HK-2 (cell line): ENCODE measurements around the gene COL26A1.
"Not testable (repeated sequence)": the region's sequence is repeated elsewhere in the genome, so short reads cannot be mapped to it uniquely, and the experiment has no call there.

Experiments
- DNase-seq: peaks from one replicate; pipeline ENCODE4 v3.0.0-alpha.2; 2018; ENCODE audit not compliant: unreplicated experiment

The COL26A1 gene

GRCh38 chr7:101553018-101553770, 190.5 kb downstream of the COL26A1 start:
- no peak for DNase-seq

- DNase-seq = no peak
Measured at GRCh38 chr7:101553771-101554445, 191.2 kb downstream of the COL26A1 start.

DNA sequence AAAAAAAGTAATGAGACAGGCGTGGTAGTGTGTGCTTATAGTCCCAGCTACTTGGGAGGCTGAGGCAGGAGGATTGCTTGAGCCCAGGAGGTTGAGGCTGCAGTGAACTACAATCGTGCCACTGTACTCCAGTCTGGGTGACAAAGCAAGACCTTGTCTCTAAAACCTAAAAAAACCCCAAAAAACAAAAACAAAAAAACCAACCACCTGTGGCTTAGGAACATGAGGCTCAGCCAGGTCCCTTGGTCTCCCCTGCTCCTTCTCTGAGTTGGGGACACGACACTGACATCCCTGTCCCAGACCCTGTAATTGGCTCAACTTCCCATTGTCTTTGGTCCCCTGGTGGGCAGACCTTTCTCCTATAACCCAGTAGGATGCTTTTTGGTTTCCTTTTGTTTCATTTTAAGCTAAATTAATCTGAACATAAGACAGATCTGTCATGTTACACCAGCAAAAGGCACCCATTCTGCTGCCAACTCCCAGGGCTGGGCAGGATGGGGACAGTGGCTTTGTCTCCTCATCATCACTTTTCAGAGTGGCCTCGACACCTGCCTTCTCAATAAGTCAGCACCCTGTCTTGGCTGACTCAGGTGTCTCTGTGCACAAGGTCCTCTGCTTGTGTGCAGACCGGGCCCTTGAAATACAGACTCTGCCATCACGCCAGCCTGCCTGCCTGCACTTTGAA, 192.1 kb downstream of the COL26A1 start:
- DNase-seq = no peak

- no peak for DNase-seq
Measured at GRCh38 chr7:101555269-101555920, 192.7 kb downstream of the COL26A1 start.

DNA sequence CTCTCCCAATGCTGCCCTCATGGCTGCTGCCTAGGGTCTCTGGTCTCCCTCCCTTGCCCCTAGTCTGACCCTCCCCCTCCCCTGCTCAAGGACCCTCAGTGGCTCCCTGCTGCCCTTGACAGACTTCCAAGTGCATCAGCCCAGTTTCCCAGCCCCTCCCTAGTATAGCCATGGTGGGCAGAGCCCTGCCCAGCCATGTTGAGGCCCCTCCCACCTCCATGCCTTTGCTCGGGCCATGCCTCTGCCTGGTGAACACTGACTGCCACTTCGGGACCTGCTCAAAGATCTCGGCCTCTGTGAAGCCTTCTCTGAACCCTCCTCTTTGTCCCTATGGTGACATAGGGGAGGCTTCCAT, 193.2 kb downstream of the COL26A1 start:
- no peak for DNase-seq

DNA sequence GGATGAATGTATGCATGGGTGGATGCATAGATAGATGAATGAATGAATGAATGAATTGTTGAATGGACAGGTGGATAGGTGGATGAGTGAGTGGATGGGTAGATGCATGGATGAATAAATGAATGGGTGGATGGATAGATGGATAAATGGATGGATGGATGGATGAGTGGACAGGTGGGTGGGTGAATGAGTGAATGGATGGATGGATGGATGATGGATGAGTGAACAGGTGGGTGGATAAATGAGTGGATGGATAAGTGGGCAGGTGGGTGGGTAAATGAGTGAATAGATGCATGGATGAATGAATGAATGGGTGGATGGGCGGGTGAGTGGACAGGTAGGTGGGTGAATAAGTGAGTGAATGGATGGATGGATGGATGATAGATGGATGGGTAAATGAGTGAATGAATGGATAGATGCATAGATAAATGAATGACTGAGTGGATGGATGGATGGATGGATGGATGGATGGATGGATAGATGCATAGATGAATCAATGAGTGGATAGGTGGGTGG, 193.8 kb downstream of the COL26A1 start:
- no peak for DNase-seq

GRCh38 chr7:101557421-101557820, 194.7 kb downstream of the COL26A1 start:
- DNase-seq = no peak

DNA sequence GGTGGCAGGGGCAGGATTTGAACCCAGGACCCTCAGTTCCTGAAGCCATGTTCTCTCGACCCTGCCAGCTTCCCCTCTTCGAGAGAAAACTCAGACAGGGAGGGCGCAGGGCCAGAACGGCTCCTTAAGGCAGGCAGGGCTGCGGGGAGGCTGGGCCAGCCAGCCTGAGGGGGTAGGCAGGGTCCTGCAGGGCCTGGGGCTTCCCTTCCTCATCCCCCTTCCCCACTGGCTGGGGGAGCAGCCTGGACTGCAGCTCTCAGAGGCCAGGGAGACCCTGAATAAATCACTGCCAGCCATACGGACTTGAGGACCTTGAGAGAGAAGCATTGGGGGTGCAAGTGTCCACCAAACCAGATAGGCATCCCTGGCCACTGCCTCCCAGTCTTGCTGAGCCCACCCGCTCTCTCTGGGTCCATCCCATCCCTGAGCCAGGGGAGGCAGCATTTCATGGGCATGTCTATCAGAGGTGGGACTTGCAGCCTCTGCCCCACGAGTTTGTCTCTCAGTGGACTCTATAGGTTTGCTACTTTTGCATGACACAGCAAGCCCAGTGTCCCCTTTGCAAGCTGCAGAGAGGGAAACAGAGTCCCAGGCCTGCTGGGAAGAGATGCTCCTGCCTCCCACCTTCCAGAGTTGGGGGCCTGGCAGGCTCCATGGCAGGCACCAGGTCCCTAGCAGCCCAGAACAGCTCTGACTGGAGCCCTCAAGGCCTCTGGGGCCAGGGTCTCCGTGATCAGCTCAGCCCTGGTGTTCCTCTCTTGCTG, 195.5 kb downstream of the COL26A1 start:
- DNase-seq = no peak

DNA sequence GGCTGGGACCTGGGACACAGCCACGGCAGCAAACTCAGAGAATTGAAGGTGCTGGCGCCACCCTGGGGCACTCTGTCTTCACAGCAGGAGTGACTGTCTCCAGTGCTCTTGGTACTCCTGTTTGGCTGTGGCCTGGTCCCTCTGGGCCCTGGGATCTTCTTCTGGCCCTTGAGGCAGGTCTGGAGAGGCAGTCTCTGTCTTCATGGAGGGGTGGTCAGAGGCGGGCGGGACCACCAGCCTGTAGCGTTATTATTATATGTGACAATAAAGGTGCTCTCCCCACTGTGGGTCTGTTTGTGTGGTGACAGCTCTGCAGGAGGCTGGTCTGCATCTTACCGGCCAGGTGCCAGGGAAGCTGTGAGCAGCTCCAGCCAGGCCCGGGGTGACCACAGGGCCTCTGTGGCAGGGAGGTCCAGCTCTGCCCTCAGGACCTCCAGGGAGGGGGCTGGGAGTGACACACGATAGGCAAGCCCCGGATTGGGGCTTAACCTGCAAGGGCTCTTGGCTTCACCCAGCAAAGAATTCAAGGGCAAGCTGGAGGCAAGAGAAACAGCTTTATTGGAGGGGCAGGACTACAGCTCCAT, 196.2 kb downstream of the COL26A1 start:
- no peak for DNase-seq

GRCh38 chr7:101559586-101559985, 196.9 kb downstream of the COL26A1 start:
- DNase-seq = no peak

DNA sequence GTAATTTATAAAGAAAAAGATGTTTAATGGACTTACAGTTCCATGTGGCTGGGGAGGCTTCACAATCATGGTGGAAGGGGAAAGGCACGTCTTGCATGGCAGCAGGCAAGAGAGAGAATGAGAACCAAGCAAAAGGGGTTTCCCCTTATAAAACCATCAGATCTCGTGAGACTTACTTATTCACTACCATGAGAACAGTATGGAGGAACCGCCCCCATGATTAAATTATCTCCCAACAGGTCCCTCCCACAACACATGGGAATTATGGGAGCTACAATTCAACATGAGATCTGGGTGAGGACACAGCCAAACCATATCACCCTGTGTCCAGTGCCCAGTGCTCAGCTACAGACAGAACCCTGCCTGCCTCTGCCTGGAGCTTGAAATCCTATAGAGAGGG, 197.3 kb downstream of the COL26A1 start:
- DNase-seq = not testable (repeated sequence)

DNA sequence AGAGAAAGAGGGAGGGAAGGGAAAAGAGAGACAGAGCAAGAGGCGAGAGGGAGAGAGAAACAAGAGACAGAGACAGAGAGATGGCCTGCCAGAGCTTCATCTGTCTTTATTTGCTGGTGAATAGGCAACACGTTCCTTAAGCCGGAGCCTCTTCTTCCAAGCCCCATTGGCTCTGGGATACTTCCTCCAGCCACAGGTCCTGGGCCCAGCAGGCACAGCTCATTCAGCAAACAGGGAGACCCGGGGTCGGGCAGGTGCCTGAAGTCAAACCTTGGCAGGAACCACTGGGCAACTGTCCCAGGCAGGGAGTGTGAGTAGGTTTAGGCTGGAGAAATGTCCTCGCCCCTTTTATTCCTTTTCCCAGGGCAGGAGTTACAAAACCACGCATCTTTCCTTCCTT, 198.2 kb downstream of the COL26A1 start:
- DNase-seq = no peak

- DNase-seq = not testable (repeated sequence)
Measured at GRCh38 chr7:101561293-101561692, 198.6 kb downstream of the COL26A1 start.

DNA sequence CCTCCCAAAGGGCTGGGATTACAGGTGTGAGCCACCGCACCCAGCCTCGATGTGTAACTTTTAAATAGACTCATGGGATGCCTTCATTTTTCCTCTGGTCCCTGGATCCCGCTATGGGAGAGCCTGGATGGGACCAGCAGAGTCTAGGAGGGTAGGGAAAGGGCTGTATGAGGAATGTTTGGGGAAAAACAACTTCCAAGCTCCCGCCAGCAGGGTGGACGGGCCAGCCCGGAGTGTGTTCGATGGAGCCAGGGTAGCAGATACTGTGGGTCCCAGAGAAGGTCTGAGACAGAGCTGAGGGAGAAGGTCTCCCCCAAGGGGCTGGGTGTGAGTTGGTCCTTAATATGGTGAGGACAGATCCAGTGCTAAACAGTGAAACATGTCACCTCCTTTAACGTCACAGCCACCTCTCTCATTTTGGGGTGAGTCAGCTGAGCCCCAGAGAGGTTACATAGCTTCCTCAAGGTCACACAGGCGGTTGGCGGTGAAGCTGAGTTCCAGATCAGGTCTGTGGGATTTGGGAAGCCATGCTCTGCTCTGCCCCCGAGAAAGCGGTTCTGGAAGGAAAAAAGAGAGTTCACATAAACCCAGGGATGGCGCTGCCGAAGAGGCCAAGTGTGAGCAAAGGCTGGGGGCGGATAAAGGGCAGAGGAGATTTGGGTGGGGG, 200.0 kb downstream of the COL26A1 start:
- no peak for DNase-seq

- no peak for DNase-seq
Measured at GRCh38 chr7:101563198-101563901, 200.7 kb downstream of the COL26A1 start.

- no peak for DNase-seq
Measured at GRCh38 chr7:101563943-101564777, 201.5 kb downstream of the COL26A1 start.

GRCh38 chr7:101564778-101565211, 202.1 kb downstream of the COL26A1 start:
- DNase-seq = no peak

DNA sequence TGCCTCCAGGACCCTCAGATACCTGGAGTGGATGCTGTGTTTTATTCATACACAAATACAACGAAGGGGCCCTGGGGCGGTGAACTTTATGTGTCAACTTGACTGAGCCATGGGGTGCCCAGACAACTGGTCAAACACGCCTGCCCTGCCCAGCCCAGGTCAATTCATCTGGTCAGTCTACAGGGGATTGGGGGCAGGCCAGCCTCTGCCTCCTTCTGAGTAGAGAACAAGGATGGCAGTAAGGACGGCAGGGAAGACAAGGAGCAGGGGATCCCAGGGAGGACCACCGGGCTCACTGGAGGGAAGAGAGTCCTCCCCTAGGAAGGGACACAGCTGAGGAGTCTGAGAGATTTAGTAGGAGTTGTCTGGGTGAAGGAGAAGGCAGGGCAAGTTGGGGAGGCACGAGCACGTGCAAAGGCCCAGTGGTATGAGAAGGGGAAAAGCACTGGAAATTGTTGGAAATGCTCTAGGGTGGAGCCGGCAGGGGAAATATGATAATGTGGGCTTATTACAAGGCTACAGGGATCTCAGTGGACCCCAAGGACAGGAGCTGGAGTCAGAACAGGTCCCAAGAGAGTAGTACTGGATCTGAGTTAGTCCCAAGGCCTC, 203.0 kb downstream of the COL26A1 start:
- DNase-seq = no peak
